GM18909 (cell line): ENCODE measurements around the gene ZNF512.
"Not testable (repeated sequence)": the region's sequence is repeated elsewhere in the genome, so short reads cannot be mapped to it uniquely, and the experiment has no call there.

Experiments
- ATAC-seq: cut with Tn5 transposase; IDR thresholded peaks from one replicate; pipeline ENCODE4 v1.9.1; 2021; ENCODE audit warnings: mild to moderate bottlenecking; ENCODE audit not compliant: unreplicated experiment, poor library complexity

ZNF512 gene

GRCh38 chr2:27582695-27583389, at the start of gene ZNF512:
TSS of gene ZNF512 (plus strand) at chr2:27583042. CDS start at chr2:27583113, 71 bp downstream.
- ATAC-seq = peak; percentile 94

- no peak for ATAC-seq
These were observed 45.6 kb upstream of the ZNF512 start for GRCh38 chr2:27537287-27537686.

GRCh38 chr2:27538839-27539450, 43.9 kb upstream of the ZNF512 start:
- ATAC-seq = not testable (repeated sequence)

- ATAC-seq = not testable (repeated sequence)
These were observed 43.2 kb upstream of the ZNF512 start for GRCh38 chr2:27539649-27540048.

- ATAC-seq = no peak
These were observed 38.6 kb upstream of the ZNF512 start for GRCh38 chr2:27544143-27544821.

GRCh38 chr2:27545348-27546141, 37.3 kb upstream of the ZNF512 start:
- no peak for ATAC-seq

- ATAC-seq = no peak
These were observed 33.5 kb upstream of the ZNF512 start for GRCh38 chr2:27549303-27549702.

- no peak for ATAC-seq
These were observed 31.3 kb upstream of the ZNF512 start for GRCh38 chr2:27551514-27551913.

- no peak for ATAC-seq
These were observed 29.9 kb upstream of the ZNF512 start for GRCh38 chr2:27552941-27553340.

GRCh38 chr2:27554451-27554850, 28.4 kb upstream of the ZNF512 start:
- not testable (repeated sequence) for ATAC-seq

GRCh38 chr2:27559228-27559627, 23.6 kb upstream of the ZNF512 start:
- no peak for ATAC-seq

- no peak for ATAC-seq
These were observed 21.8 kb upstream of the ZNF512 start for GRCh38 chr2:27561060-27561459.

- ATAC-seq = no peak
These were observed 16.2 kb upstream of the ZNF512 start for GRCh38 chr2:27566628-27567027.

GRCh38 chr2:27569398-27569797, 13.4 kb upstream of the ZNF512 start:
- no peak for ATAC-seq

- no peak for ATAC-seq
These were observed 11.6 kb upstream of the ZNF512 start for GRCh38 chr2:27571197-27571596.

GRCh38 chr2:27571681-27572080, 11.2 kb upstream of the ZNF512 start:
- ATAC-seq = no peak

GRCh38 chr2:27572439-27572838, 10.4 kb upstream of the ZNF512 start:
- no peak for ATAC-seq

GRCh38 chr2:27572998-27573429, 9.8 kb upstream of the ZNF512 start:
- ATAC-seq = no peak

GRCh38 chr2:27573452-27573851, 9.4 kb upstream of the ZNF512 start:
- no peak for ATAC-seq

GRCh38 chr2:27581417-27582128, 1.3 kb upstream of the ZNF512 start:
- no peak for ATAC-seq
